RCC 7860 (cell line): ENCODE measurements around the gene TBC1D21.
"Not testable (repeated sequence)": the region's sequence is repeated elsewhere in the genome, so short reads cannot be mapped to it uniquely, and the experiment has no call there.

Source experiments
- DNase-seq: peaks from one replicate; pipeline ENCODE4 v3.0.0-alpha.2; 2015; ENCODE audit warnings: low spot score
- FAIRE-seq: peaks from 2 replicates; lab custom pipeline; 2012; peaks lifted over from hg19 to GRCh38; lab: Jason Lieb, UNC

The TBC1D21 gene

DNA sequence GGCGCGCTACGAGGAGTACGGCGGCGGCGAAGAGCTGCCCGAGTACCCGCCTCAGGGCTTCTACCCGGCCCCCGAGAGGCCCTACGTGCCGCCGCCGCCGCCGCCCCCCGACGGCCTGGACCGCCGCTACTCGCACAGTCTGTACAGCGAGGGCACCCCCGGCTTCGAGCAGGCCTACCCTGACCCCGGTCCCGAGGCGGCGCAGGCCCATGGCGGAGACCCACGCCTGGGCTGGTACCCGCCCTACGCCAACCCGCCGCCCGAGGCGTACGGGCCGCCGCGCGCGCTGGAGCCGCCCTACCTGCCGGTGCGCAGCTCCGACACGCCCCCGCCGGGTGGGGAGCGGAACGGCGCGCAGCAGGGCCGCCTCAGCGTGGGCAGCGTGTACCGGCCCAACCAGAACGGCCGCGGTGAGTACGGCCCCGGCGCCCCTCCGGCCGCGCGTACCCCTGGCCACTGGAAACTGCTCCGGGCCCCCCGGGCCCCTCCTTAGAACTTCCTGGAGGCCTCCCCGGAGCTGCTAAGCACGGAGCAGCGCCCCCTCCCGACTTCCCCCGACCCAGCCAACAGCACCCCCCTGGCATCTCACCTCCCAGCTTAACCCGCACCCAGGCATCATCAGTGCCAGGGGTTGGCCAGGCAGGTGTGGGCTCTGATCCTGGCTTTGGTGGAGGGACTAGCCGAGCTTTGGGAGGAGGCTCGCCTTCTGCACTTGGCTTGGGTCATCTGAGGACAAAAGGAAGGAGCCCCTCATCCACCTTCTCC lies 54.3 kb downstream of the TBC1D21 start:
- FAIRE-seq = no peak

DNA sequence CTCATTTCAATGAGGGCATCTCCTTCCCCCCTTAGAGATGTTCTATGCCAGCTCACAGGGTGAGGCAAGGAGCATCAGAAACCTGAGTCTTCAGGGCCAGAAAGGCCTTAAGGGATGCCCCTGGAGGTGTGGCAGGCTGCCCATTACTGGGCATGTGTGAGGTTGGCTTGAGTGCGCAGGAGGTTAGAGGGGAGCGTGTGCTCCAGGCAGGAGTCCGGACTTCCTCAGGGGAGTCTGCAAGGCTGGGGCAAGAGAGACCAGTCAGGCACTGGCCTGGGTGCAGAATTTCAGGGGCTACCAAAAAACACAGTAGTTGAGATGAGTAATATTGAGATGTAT lies 54.8 kb downstream of the TBC1D21 start:
- DNase-seq = no peak
- FAIRE-seq = no peak

More for the DNA sequence above, 54.3 kb downstream of the TBC1D21 start:
- no peak for DNase-seq

DNA sequence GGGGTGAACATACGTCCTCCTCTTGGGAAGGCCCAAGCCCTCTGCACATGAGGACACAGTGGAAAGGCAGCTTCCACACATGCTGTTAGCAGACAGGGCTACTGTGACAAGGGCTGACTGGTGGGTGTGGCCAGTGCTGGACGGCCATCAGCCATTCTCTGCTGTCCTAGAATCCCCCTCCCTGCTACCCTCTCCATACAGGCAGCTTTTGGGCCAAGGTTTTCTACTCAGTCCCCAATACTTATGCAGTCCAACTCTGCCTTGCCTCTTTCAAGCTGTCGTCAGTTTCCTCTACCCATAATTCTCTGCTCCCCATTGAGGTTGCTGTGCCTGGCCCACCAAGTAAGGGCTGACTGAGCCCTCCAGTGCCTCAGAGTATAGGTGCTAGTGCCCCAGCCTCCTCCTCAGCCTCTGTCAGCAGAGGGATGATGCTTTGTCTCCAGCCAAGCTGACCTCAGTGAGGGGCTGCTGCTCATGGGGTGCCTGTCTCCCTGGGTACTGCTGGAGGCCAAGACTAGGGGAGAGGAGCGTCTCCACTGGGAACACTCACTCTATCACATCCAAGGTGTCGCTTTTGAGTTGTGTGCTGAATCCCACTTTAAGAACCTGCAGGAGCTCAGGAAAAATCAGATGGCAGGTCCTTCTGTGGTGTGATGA lies 55.7 kb downstream of the TBC1D21 start:
- FAIRE-seq = no peak

DNA sequence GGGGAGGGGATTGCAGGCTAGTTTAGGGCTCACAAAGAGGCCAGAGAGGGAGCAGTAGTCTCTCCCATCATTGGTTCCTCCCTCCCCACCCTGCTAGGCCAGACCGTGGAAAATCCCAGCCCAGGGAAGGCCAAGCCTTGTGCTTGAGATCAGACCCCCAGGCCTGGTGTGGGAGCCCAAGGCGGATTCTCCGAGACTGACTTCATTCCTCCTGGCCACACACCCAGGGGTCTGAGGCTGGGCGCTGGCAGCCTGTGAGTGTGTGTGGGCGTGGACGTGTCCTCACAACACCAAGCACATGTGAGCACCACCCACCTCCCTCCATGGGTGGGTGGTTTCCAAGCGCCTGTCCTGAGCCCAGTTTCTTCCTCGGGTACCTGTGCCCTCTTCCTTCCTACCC lies 57.0 kb downstream of the TBC1D21 start:
- no peak for FAIRE-seq
- no peak for DNase-seq

More for the DNA sequence above, 55.7 kb downstream of the TBC1D21 start:
- no peak for DNase-seq

DNA sequence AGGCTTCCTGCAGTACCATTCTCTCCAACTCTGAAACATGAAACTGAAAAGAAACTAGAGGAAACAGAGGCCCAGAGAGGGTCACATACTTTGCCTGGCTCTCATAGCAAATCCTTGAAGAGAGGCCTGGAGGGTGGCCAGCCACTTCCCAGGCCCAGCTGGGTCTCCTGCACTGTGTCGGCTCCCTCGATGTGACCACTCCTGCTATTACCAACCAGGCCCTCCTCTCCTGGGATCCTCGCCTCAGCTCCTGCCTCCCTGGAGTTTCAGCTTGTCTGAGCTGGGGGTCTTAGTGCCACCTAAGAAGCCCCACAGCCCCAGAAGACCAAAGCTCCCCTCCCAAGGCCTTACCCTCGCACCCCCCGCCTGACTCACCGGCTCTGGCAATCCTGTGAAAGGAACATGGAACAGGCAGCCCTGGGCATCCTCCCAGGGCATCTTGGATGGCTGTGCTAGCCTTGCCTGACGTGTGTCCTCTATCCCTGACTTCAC lies 57.5 kb downstream of the TBC1D21 start:
- DNase-seq = no peak

DNA sequence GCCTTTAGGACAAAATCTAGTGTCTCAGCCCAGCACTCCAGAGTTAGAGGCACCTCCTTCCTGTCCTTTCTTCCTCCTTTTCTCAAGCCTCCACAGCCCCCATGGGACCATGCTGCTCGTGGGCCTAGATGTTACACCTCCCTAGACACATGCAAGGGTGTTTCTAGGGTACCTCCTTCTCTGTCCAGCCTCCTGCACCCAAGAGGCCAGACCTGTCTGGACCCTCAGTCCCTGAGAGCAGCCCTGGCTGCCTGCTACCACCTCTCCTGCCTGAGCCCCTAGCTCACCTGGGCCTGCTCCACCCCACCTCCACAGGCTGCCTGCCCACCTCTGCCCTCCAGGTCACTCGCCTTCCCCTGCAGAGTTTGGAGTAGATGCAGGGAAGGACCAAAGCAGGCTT lies 58.1 kb downstream of the TBC1D21 start:
- FAIRE-seq (no peak), DNase-seq (no peak)

More for the DNA sequence above, 57.5 kb downstream of the TBC1D21 start:
- no peak for FAIRE-seq

DNA sequence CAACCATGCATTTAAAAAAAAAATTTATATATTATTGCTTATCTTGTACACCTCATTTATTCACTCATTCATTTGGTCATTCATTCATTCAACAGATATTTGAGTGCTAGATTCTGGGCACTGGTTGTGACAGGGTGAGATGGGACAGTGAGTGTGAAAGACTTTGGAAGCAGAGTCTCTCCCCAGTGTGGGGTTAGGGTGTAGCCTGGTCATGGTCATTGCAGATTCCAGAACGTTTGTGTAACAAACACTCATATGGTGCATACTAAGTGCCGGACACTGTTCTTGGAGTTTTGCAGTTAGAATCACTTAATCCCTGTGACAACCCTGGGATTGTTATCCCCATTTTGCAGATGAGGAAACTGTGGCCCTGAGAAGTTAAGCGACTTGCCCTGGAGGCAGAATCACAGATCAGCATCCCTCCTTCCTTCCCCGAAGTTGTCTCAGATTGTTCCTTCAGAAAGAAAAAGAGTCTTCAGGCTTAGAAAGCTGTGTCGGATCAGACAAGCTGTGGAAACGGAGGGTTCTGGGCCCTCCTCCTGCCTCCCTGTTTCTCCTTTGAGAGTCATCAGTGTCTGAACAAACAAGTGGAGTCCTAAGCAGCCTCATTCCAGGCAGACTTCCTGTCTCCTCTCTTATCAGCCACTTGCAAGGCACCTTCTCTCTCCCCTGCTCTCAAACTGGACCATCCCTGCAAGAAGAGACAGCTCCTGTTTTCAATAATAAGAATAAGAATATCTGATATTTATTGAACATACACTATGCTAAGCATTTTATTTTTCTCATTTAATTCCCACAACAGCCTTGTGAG lies 59.2 kb downstream of the TBC1D21 start:
- DNase-seq (no peak), FAIRE-seq (no peak)

DNA sequence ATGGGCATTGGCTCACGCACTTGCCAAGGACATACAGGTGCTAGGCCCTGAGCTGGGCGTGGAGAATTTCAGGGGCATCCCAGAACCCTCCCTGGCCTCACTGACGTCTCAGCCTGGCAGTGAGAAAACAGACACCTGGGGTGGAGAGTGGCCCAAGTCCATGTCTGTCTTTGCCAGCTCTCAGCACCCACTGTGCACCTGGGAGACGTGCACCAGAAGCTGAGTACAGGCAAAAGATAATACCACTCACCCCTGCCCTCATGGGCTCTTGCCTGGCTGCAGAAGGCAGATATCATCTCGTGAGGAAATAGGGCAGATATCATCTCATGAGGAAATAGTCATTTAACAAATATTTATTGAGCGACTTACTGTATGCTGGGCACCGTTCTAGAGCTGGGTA lies 60.9 kb downstream of the TBC1D21 start:
- DNase-seq = no peak
- FAIRE-seq = no peak

DNA sequence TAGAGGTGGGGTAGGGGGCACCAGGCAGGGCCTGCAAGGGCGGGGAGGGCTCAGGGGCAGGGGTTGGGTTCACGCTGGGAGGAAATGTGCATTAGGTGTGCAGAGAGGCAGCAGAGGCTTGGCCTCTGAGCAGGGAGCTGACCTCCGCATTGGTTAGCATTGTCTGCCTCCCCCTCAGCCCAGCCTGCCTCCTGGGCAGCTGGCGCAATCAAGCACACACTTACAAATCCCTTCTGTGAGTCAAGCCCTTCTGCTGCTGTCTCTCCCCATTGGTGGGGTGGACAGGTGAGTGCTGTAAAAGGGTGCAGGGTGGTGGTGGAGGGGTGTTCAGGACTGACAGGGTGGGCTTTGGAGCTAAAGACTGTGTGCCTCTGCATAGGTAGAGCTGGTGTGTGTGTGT lies 62.2 kb downstream of the TBC1D21 start:
- no peak for FAIRE-seq
- DNase-seq = no peak

DNA sequence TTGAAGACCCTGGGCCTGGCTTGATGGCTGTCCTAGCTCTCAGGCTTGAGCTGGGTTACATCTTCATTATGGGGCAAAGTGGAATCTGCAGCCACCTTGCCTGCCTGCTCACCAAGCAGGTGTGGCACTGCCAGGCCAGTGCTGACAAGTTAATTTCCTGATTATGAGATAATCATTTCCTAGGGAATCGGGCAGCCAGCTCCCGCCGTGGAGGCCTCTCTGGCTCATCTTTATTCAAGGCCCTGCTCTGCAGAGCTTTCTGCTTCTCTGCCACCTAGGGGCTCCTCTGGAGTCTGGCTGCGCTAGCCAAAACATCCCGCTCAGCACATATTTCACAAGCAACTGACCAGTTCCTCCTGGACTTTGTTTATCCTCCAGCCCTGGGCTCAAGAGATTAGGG lies 62.8 kb downstream of the TBC1D21 start:
- FAIRE-seq (no peak), DNase-seq (no peak)

DNA sequence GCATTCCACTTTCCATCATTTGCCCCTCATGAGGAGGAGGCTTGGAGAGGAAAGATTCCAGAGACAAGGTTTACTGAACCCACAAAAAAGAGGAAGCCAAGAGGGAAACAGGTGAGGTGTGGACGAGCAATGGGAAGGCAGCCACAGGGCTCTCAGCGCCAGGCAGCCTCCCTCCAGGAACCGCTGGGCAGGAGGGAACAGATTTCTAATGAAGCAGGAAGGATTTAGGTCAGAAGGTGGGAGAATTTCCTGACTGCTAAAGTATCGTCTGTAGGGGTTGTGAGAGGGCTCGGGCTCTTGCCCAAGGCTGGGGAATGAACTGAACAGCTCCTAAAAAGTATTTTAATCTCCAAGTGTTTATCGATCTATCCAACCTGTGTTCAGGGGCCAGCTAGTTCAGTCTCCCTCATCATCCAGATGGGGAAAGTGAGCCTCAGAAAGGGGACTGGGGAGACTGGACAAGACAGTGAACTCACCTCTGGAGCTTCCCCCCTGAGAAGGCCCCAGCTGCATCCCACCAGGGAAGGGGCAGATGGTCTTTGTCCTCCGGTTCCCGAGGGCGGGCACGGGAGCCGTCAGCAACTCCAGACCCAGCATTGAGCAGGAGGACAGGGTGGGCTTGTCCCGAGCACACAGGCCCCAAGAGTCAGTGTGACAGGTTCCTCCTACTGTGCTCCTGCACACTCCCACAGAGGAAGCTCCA lies 63.4 kb downstream of the TBC1D21 start:
- DNase-seq (no peak), FAIRE-seq (no peak)

DNA sequence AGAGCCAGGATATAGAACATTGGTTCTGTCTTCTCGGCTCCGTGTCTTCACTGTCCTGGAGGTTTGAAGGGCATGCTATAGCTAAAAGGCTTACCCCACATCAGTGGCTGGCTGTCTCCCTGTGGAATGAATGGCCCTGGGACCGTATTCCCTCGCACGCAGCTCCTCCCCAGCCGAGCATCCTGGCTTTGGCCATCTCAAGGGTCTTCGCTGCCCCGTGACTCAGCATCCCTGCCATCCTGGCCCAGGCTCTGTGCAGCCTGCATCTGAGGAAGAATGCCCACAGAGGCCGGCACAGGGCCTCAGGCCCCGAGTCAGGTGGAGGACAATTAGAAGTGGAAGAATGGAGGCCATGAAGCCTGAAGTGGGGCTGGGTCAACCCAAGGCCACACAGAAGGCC lies 63.9 kb downstream of the TBC1D21 start:
- DNase-seq (no peak), FAIRE-seq (no peak)

DNA sequence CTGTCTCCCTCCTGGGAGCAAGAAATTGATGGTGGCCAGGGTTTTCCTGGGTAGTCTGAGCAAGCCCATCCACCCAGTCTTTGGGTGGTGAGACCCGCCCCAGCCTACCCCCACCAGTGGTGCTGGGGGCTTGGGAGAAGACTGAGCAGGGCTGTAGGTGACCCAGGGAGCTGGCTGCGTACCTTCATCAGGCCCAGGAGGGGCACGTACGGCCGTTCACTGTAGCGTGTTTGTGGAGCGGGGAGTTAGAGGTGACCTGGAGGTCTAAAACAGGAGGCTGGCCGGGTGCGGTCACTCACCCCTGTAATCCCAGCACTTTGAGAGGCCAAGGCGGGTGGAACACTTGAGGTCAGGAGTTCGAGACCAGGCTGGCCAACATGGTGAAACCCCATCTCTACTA lies 64.4 kb downstream of the TBC1D21 start:
- no peak for FAIRE-seq

DNA sequence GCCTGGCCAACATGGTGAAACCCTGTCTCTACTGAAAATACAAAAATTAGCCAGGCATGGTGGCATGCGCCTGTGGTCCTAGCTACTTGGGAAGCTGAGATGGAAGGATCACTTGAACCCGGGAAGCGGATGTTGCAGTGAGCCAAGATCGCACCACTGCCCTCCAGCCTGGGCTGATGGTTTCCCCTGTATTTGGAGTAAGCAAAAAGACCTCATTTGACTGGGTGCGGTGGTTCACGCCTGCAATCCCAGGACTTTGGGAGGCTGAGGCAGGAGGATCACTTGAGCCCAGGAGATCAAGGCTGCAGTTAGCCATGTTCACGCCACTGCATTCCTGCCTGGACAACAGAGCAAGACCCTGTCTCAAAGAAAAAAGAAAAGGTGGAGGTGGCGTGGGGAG lies 65.2 kb downstream of the TBC1D21 start:
- not testable (repeated sequence) for DNase-seq, FAIRE-seq

More for the DNA sequence above, 64.4 kb downstream of the TBC1D21 start:
- no peak for DNase-seq
